H4 (cell line): ENCODE results near the gene CACNG6. TPM values are rescaled to one million over a fixed set of nuclear protein-coding genes. Genes with fewer than 3 reads are reported as not detected.

Source experiments
- DNase-seq: peaks from one replicate; pipeline ENCODE4 v3.0.0-alpha.2; 2015; ENCODE audit warnings: low spot score
- total RNA-seq: library from RNA; depleted of rRNA; stranded (reverse); fragments of >200 nt; shearing (Covaris generic); gene quantifications from 2 replicates; pipeline ENCODE4 v1.2.3, GENCODE V29; 2014; rRNA removed

CACNG6 gene
- total RNA-seq, 1 experiment from 2014 or later = 0.46 TPM

DNA sequence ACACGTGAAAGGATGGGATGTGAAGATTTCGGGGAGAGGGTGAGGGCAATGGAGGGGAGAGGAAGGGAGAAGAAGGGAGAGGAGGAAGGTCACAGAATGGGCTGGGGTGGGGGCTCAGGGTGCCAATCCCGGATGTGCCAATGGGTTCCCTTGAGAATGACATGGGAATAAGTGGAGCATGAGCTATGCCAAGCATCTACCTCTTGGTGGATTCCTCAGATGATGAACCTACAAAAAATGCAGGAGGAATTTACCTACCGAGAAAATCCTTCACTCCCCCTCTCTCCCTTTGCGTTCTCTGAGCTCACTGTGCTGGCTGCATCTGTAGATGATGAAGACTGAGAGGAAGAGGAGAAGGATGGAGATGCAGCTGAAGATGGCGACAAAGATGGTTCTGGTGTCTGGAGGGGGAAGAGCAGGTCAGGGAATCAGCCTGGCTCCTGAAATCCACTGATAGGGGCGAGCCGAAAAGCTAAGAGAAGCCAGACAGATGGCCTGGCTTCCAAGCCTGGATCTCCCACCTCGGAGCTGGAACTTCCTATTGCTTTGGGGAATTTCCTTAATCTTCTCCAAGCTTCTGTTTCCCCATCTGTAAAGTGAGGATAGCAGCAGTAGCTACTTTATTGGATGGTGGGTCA is 50.7 kb downstream of the CACNG6 start:
- DNase-seq = peak; percentile 1

DNA sequence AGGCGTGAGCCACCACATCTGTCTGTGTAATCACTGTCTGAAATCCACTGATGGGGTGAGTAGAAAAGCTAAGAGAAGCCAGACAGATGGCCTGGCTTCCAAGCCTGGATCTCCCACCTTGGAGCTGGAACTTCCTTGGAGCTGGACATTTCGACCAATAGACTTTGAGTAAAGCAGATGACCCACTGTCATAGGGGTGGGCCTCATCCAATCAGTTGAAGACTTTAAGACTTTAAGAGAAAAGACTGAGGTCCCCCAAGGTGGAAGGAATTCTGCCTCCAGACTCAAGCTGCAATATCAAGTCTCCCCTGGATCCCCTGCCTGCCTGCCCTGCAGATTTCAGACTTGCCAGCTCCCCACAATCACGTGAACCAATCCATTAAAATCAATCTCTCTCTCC is 51.6 kb downstream of the CACNG6 start:
- no peak for DNase-seq

DNA sequence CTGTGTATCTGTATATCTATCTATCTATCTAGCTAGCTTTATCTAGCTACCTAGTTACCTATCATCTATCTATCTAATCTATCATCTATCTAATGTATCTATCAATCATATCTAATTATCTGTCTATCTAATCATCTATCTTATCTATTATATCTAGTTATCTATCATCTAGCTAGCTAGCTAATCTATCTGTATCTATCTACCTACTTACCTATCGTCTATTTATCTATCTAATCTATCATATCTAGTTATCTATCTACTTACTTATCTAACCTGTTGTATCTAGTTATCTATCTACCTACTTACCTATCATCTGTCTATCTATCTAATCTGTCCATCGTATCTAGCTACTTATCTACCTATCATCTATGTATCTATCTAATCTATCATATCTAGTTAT is 54.3 kb downstream of the CACNG6 start:
- DNase-seq = no peak

DNA sequence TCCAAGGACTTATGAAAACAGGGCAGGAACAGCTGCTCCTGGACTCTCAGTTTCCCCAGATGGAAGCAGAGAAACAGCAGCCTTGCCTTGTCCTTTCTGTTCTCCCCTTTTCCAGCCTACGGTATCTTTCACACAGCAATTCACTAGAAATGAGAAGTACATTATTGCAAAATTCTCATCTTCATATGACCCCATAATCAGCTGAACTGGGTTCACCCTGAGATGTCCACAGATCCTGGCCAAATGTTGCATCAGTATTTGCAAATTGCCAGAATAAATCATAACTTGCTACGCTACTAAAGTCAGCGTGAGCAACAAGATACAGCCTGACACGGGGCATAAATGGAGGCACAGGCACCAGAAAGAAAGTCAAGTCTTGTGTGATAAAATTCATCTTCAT is 56.2 kb downstream of the CACNG6 start:
- DNase-seq = no peak

Other genes starting within 250 kb of the CACNG6 start
- 0.31 and 0.37 TPM in 2 replicates for gene NLRP12, start 167.3 kb upstream of the CACNG6 start, total RNA-seq
- 4.8 and 17.3 TPM in 2 replicates for gene MYADM, start 123.8 kb upstream of the CACNG6 start, total RNA-seq
- not detected in 2 replicates for gene PRKCG, start 109.4 kb upstream of the CACNG6 start, total RNA-seq
- gene CACNG7, start 82.4 kb upstream of the CACNG6 start, total RNA-seq = not detected in 2 replicates
- 0.04 and 0.14 TPM in 2 replicates for gene CACNG8, start 28.7 kb upstream of the CACNG6 start, total RNA-seq
- not detected in 2 replicates for gene VSTM1, start 72.3 kb downstream of the CACNG6 start, total RNA-seq
- not detected in 2 replicates for gene TARM1, start 89.7 kb downstream of the CACNG6 start, total RNA-seq
- gene OSCAR, start 109.2 kb downstream of the CACNG6 start, total RNA-seq = 0.06 and 2.2 TPM in 2 replicates
- gene NDUFA3, start 111.2 kb downstream of the CACNG6 start, total RNA-seq = 38.8 and 45.2 TPM in 2 replicates
- 37.5 and 47.8 TPM in 2 replicates for gene TFPT, start 124.0 kb downstream of the CACNG6 start, total RNA-seq
- 106 and 131 TPM in 2 replicates for gene PRPF31, start 124.1 kb downstream of the CACNG6 start, total RNA-seq
- gene CNOT3, start 146.1 kb downstream of the CACNG6 start, total RNA-seq = 18.6 and 27.5 TPM in 2 replicates
- gene LENG1, start 168.1 kb downstream of the CACNG6 start, total RNA-seq = 15.6 and 18.4 TPM in 2 replicates
- gene TMC4, start 181.5 kb downstream of the CACNG6 start, total RNA-seq = not detected in 2 replicates
- 88.1 and 139 TPM in 2 replicates for gene MBOAT7, start 197.9 kb downstream of the CACNG6 start, total RNA-seq
- gene TSEN34, start 199.7 kb downstream of the CACNG6 start, total RNA-seq = 166 and 167 TPM in 2 replicates
- gene RPS9, start 209.2 kb downstream of the CACNG6 start, total RNA-seq = 2,262 and 2,532 TPM in 2 replicates
- gene LILRB3, start 231.4 kb downstream of the CACNG6 start, total RNA-seq = not detected in 2 replicates